Measurements from ENCODE around the gene VPS35L.

VPS35L gene

DNA sequence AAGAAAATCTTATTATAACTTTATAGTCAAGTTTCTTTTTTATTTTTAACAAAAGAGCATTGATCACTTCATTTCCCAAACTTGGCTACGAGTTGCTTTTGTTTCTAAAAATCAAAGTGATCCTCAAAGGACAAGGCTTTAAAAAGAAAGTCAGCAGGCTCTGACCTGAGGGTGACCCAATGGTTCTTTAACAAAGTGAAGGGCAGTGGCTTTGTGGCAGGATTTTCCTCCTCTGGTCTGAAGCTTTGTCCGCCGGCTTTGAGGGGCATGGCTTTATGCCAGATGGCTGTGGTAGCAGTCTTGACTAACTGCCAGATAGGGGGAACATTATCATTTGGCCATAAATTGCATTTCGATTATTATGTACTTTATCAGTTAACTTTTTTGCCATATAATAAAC is 191.1 kb downstream of the VPS35L start:
- no peak for DNase-seq (ENCODE audit: low read depth in 2 of 2)

DNA sequence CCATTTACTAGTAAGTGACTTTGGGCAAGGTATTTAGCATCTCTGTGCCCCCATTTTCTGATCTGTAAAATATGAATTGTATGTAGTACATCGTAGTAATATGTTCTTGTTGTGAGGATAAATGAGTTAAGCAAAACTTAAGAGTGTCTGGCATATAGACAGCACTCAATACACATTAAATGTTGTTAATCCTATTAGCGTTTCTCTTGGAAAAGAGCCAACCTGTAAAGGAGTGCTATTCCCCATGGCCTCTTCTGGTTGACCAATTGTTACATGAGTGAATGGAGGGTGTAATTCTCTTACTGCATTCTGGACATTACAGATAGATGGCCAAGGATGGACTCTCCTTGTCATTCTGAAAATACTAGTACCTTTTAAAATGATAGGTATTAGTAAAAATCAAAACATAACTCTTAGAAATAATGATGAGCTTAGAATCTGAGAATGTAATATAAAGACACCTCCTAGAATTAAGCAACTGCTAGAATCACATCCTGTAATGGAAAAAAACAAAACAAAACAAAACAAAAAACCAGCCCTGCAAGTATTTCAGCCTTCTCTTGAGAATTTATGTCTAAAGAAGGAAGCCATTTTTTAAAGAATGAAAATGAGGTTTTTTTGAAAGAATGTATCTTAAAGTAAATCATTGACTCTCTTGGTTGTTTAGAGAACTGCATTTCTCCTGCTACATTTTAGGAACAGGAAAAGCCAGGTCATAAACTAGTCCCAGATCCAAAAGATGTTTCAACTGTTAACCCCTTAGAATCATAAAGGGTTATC is 193.1 kb downstream of the VPS35L start:
- DNase-seq (ENCODE audit: low read depth in 2 of 2) = no peak

GRCh38 chr16:19749571-19750080 is 194.1 kb downstream of the VPS35L start:
- no peak for DNase-seq (ENCODE audit: low read depth in 2 of 2)

Data from stimulated activated CD4-positive, alpha-beta T cell treated with anti-CD3 and anti-CD28 coated beads, Interleukin-1b, Interleukin-23, amount 100 ng/mL, for 1 hour (primary cell).